ENCODE results near the gene ZSCAN1. TPM values are rescaled to one million over a fixed set of nuclear protein-coding genes. Genes with fewer than 3 reads are reported as not detected.

ZSCAN1 gene, protein sequence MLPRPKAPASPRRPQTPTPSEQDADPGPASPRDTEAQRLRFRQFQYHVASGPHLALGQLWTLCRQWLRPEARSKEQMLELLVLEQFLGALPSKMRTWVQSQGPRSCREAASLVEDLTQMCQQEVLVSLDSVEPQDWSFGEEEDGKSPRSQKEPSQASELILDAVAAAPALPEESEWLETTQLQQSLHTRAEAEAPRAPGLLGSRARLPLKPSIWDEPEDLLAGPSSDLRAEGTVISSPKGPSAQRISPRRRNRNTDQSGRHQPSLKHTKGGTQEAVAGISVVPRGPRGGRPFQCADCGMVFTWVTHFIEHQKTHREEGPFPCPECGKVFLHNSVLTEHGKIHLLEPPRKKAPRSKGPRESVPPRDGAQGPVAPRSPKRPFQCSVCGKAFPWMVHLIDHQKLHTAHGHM
- total RNA-seq (0.33 and 1.2 TPM in 2 replicates), polyA plus RNA-seq (1.1 and 3.8 TPM in 2 replicates)

GRCh38 chr19:58033741-58034476, at the start of gene ZSCAN1:
TSS of gene ZSCAN1 (plus strand) at chr19:58034025. CDS start at chr19:58037837, 3,812 bp downstream.
- peak within 1 kb of the TSS; percentile 71 for H2AFZ ChIP-seq
- H3K4me2 ChIP-seq, result peak within 1 kb of the TSS; percentile 72
- WGBS (ENCODE audit: low lambda C conversion rate, missing lambda C conversion rate), result under 1% methylated on average over 40 of the region's 101 CpGs
- DNase-seq (ENCODE audit: low spot score), result peak; percentile 97
- H3K4me3 ChIP-seq, result peak within 1 kb of the TSS; percentile 52
- no peak for TF ChIP-seq EZH2phosphoT487 (IDR thresholded peaks at IDR 0.05; ENCODE audit: low read depth, severe bottlenecking, unreplicated experiment)
- TF ChIP-seq, protein P1, sequence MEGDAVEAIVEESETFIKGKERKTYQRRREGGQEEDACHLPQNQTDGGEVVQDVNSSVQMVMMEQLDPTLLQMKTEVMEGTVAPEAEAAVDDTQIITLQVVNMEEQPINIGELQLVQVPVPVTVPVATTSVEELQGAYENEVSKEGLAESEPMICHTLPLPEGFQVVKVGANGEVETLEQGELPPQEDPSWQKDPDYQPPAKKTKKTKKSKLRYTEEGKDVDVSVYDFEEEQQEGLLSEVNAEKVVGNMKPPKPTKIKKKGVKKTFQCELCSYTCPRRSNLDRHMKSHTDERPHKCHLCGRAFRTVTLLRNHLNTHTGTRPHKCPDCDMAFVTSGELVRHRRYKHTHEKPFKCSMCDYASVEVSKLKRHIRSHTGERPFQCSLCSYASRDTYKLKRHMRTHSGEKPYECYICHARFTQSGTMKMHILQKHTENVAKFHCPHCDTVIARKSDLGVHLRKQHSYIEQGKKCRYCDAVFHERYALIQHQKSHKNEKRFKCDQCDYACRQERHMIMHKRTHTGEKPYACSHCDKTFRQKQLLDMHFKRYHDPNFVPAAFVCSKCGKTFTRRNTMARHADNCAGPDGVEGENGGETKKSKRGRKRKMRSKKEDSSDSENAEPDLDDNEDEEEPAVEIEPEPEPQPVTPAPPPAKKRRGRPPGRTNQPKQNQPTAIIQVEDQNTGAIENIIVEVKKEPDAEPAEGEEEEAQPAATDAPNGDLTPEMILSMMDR (IDR thresholded peaks at IDR 0.05; ENCODE audit: poor library complexity), result no peak
- TF ChIP-seq EZH2 (IDR thresholded peaks at IDR 0.05; ENCODE audit: borderline replicate concordance), result no peak
- no peaks in the 10 kb centered on the region for H4K20me1 ChIP-seq (ENCODE audit: insufficient read depth, poor library complexity, severe bottlenecking)
- no peaks in the 10 kb centered on the region for H3K9me2 ChIP-seq (replicated peaks; ENCODE audit: insufficient read depth)
- H3K27me3 ChIP-seq, result no peaks in the 10 kb centered on the region
- no peaks in the 10 kb centered on the region for H3K4me1 ChIP-seq (ENCODE audit: insufficient read depth)
- H3K27ac ChIP-seq, result peak within 1 kb of the TSS; percentile 68
- no peaks in the 10 kb centered on the region for H3K9me3 ChIP-seq (ENCODE audit: low read depth)
- H3K79me2 ChIP-seq, result no peaks in the 10 kb centered on the region
- H3K36me3 ChIP-seq (replicated peaks; ENCODE audit: insufficient read depth, low read depth), result no peaks in the 10 kb centered on the region

DNA sequence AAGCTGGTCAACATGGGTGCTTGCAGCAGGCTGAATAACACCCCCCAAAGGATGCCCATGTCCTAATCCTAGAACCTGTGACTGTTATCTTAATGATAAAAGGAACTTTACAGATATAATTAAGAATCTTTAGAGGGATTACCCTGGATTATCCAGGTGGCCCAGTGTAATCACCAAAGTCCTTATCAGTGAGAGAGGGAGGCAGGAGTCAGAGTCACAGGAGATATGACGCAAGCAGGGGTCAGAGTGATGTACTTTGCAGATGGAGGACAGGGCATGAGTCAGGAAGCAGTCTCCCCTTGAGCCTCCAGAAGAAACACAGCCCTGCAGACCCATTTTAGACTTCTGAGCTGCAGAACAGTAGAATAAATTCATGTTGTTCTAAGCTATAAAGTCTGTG, 41.0 kb upstream of the ZSCAN1 start:
- no peak overlapping the region for H2AFZ ChIP-seq
- H3K79me2 ChIP-seq, result peaks cover 2% of the 10 kb centered on the region
- TF ChIP-seq EZH2phosphoT487 (IDR thresholded peaks at IDR 0.05; ENCODE audit: low read depth, severe bottlenecking, unreplicated experiment), result no peak
- TF ChIP-seq EZH2 (IDR thresholded peaks at IDR 0.05; ENCODE audit: borderline replicate concordance), result no peak
- TF ChIP-seq, protein P1 (IDR thresholded peaks at IDR 0.05; ENCODE audit: poor library complexity), result no peak
- DNase-seq (ENCODE audit: low spot score), result no peak
- no peaks in the 10 kb centered on the region for H3K9me2 ChIP-seq (replicated peaks; ENCODE audit: insufficient read depth)
- no peaks in the 10 kb centered on the region for H3K27me3 ChIP-seq
- no peak overlapping the region for H3K27ac ChIP-seq
- 45% methylated on average over 1 of the region's 1 CpG for WGBS (ENCODE audit: low lambda C conversion rate, missing lambda C conversion rate)
- H3K4me2 ChIP-seq, result no peak overlapping the region
- H3K36me3 ChIP-seq (replicated peaks; ENCODE audit: insufficient read depth, low read depth), result peaks cover 19% of the 10 kb centered on the region
- H3K4me1 ChIP-seq (ENCODE audit: insufficient read depth), result no peaks in the 10 kb centered on the region
- no peaks in the 10 kb centered on the region for H4K20me1 ChIP-seq (ENCODE audit: insufficient read depth, poor library complexity, severe bottlenecking)
- H3K9me3 ChIP-seq (ENCODE audit: low read depth), result peaks cover 76% of the 10 kb centered on the region
- H3K4me3 ChIP-seq, result no peak overlapping the region

DNA sequence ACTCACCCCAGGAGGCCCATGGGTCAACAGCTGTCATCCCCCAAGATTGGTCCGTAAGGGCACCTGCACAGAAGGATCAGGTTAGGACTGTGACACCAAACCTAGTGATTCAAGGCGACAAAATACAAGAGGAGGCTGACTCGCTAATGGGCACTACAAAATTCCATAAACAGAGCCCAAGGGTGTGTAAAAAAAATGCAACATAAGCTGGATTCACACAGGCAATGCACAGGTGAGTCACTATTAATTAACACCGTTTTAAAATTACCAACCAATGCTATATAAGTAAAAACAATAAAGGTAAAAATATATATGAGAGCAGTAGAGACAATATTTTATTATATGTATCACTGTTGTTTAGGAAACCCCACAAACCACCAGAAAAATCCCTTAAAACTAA, 33.1 kb upstream of the ZSCAN1 start:
- Histone ChIP-seq H4K20me1 (ENCODE audit: insufficient read depth, poor library complexity, severe bottlenecking) (no peaks in the 10 kb centered on the region), H3K4me3 (no peak overlapping the region), H3K27ac (no peak overlapping the region), H3K4me2 (peak overlapping the region; percentile 85), H3K36me3 (replicated peaks; ENCODE audit: insufficient read depth, low read depth) (peaks cover 43% of the 10 kb centered on the region), H3K79me2 (peaks cover 40% of the 10 kb centered on the region), H3K9me3 (ENCODE audit: low read depth) (peaks cover 68% of the 10 kb centered on the region), H3K9me2 (replicated peaks; ENCODE audit: insufficient read depth) (no peaks in the 10 kb centered on the region), H3K4me1 (ENCODE audit: insufficient read depth) (peaks cover 13% of the 10 kb centered on the region), H2AFZ (no peak overlapping the region), H3K27me3 (no peaks in the 10 kb centered on the region)
- 100% methylated on average over 4 of the region's 4 CpGs for WGBS (ENCODE audit: low lambda C conversion rate, missing lambda C conversion rate)
- TF ChIP-seq EZH2phosphoT487 (IDR thresholded peaks at IDR 0.05; ENCODE audit: low read depth, severe bottlenecking, unreplicated experiment) (no peak), EZH2 (IDR thresholded peaks at IDR 0.05; ENCODE audit: borderline replicate concordance) (no peak)
- TF ChIP-seq, protein P1 (IDR thresholded peaks at IDR 0.05; ENCODE audit: poor library complexity), result no peak
- DNase-seq (ENCODE audit: low spot score), result no peak
